Ovary (tissue), 3 donors: Measurements from ENCODE around the gene LDB2.
A peak's percentile ranks its signal among the peaks of the same experiment; 100 is the strongest.

ENCODE experiments used
- EP300 ChIP-seq: sonication (generic); formaldehyde crosslinking; IDR thresholded peaks from one replicate; pipeline ENCODE4 v1.6.1; 2017; ENCODE audit warnings: antibody characterized with exemption
- TF ChIP-seq, protein P1 (sequence below), 3 donors: fragments of 450-650 bp in 2 of 3; fragments of 200-600 bp in 1 of 3; IDR thresholded peaks; one replicate each; pipeline versions ENCODE4 v1.5.1 to v1.8.0; 2016 to 2022; ENCODE audit warnings: antibody characterized with exemption in 3 of 3, mild to moderate bottlenecking in 1 of 3
- donor health status: DM: no; HTN: no; CAD: no.

GRCh38 chr4:16794816-16795445, 103.5 kb downstream of the LDB2 start:
- TF ChIP-seq, protein P1, sequence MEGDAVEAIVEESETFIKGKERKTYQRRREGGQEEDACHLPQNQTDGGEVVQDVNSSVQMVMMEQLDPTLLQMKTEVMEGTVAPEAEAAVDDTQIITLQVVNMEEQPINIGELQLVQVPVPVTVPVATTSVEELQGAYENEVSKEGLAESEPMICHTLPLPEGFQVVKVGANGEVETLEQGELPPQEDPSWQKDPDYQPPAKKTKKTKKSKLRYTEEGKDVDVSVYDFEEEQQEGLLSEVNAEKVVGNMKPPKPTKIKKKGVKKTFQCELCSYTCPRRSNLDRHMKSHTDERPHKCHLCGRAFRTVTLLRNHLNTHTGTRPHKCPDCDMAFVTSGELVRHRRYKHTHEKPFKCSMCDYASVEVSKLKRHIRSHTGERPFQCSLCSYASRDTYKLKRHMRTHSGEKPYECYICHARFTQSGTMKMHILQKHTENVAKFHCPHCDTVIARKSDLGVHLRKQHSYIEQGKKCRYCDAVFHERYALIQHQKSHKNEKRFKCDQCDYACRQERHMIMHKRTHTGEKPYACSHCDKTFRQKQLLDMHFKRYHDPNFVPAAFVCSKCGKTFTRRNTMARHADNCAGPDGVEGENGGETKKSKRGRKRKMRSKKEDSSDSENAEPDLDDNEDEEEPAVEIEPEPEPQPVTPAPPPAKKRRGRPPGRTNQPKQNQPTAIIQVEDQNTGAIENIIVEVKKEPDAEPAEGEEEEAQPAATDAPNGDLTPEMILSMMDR (IDR thresholded peaks at IDR 0.05), result peak in 1 of 3 donors; percentile 25
- no peak for TF ChIP-seq EP300
